Lung (tissue), 12 donors: ENCODE results near the gene SMTN. TPM values are rescaled to one million over a fixed set of nuclear protein-coding genes. Genes with fewer than 3 reads are reported as not detected.
A peak's percentile ranks its signal among the peaks of the same experiment; 100 is the strongest.

Experiments used
- ATAC-seq: fragments of 200-7000 bp; cut with Tn5 transposase; one replicate; pipeline ENCODE4 v1.9.1; 2020; ENCODE audit warnings: moderate number of reproducible peaks; ENCODE audit not compliant: insufficient read depth, low FRiP score
- DNase-seq, 3 donors: peaks; one replicate each; pipeline ENCODE4 v3.0.0-alpha.2; 2013 to 2017
- H3K27ac ChIP-seq, 2 donors: one replicate each; pipeline ENCODE4 v1.5.1; 2013; ENCODE audit warnings: mild to moderate bottlenecking in 2 of 2, moderate library complexity in 2 of 2, control low read depth in 1 of 2, inconsistent platforms in 1 of 2, low read depth in 1 of 2, low read length in 1 of 2
- H3K27me3 ChIP-seq, 3 donors: one replicate each; pipeline ENCODE4 v1.5.1; 2013; ENCODE audit warnings: low read length in 2 of 3; ENCODE audit not compliant: control insufficient read depth in 3 of 3, insufficient read depth in 3 of 3
- H3K36me3 ChIP-seq, 4 donors: one replicate each; pipeline ENCODE4 v1.5.1; 2013; ENCODE audit warnings: low read length in 4 of 4, mild to moderate bottlenecking in 1 of 4, moderate library complexity in 1 of 4; ENCODE audit not compliant: control insufficient read depth in 4 of 4, insufficient read depth in 4 of 4
- H3K4me1 ChIP-seq, 5 donors: one replicate each; pipeline ENCODE4 v1.5.1; 2013; ENCODE audit warnings: low read length in 5 of 5, mild to moderate bottlenecking in 2 of 5, moderate library complexity in 1 of 5; ENCODE audit not compliant: control insufficient read depth in 5 of 5, insufficient read depth in 5 of 5
- H3K4me3 ChIP-seq: one replicate; pipeline ENCODE4 v1.5.1; 2013; ENCODE audit warnings: mild to moderate bottlenecking, control low read depth, moderate library complexity
- H3K9ac ChIP-seq, 2 donors: one replicate each; pipeline ENCODE4 v1.5.1; 2013; ENCODE audit warnings: low read length in 2 of 2, control low read depth in 1 of 2; ENCODE audit not compliant: insufficient read depth in 1 of 2
- H3K9me3 ChIP-seq, 4 donors: one replicate each; pipeline ENCODE4 v1.5.1; 2013; ENCODE audit warnings: low read length in 3 of 4, mild to moderate bottlenecking in 1 of 4, moderate library complexity in 1 of 4; ENCODE audit not compliant: control insufficient read depth in 4 of 4, insufficient read depth in 3 of 4
- WGBS, 2 donors: extraction: QIAGEN DNeasy Blood & Tissue Kit; methylation state at CpG; one replicate each; pipeline ENCODE4 v1.1.7; 2013; 5-methylcytosine and 5-hydroxymethylcytosine counted together
- polyA plus RNA-seq, 2 donors: library from polyadenylated mRNA; stranded (reverse); fragments of 200-250 nt; gene quantifications; one replicate each; pipeline ENCODE4 v1.2.1, GENCODE V29; 2013
- total RNA-seq, 2 donors: library from RNA; depleted of rRNA in 1 of 2; stranded (reverse); fragments of >200 nt in 1 of 2; gene quantifications; one replicate each; pipeline ENCODE4 v1.2.1, GENCODE V29; 2014 to 2021
- TF ChIP-seq, protein P1 (sequence below): IDR thresholded peaks from 2 replicates; pipeline ENCODE4 v1.5.1; 2012; ENCODE audit warnings: mild to moderate bottlenecking; ENCODE audit errors: control extremely low read depth, extremely low read depth
- donor health status: control.
- donor health status: control.
- donor health status: Bipolar disorder and iron deficiency.
- donor health status: healthy.
- donor health status: DM: yes; HTN: yes; CAD: no.

The SMTN gene
- total and polyA plus RNA-seq, 4 donors = 30.8 to 101 (median 64.7) TPM

DNA sequence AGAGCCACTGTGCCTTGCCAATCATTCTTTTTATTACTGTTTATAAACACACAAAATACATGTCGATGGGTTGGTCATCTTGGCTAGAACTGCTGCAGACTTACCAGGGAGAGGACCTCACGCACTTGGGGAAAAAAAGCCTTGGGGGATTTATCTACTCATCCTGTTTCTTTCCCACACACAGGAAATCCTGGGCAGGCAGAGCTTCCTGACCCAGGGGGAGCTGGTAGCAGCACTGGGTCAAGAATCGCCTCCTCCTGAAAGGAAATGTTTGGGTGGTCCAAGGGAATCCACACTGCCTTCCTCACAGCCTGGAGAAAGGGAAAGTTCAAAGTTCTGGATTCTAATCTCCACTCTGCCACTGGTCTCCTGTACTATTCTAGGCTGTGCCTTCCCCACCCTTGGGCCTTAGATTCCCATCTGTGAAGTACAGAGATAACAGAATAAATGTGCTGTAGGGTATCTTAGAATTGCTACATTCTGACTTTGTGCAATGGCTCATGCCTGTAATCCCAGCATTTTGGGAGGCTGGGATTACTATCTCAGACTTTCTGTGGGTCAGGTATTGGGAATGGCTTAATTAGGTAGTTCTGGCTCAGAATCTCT lies 31.2 kb upstream of the SMTN start:
- TF ChIP-seq, protein P1, sequence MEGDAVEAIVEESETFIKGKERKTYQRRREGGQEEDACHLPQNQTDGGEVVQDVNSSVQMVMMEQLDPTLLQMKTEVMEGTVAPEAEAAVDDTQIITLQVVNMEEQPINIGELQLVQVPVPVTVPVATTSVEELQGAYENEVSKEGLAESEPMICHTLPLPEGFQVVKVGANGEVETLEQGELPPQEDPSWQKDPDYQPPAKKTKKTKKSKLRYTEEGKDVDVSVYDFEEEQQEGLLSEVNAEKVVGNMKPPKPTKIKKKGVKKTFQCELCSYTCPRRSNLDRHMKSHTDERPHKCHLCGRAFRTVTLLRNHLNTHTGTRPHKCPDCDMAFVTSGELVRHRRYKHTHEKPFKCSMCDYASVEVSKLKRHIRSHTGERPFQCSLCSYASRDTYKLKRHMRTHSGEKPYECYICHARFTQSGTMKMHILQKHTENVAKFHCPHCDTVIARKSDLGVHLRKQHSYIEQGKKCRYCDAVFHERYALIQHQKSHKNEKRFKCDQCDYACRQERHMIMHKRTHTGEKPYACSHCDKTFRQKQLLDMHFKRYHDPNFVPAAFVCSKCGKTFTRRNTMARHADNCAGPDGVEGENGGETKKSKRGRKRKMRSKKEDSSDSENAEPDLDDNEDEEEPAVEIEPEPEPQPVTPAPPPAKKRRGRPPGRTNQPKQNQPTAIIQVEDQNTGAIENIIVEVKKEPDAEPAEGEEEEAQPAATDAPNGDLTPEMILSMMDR = no peak
- peak overlapping the region in 1 of 2 donors; percentile 60 for H3K27ac ChIP-seq
- ATAC-seq (no peak), DNase-seq (peak in 1 of 3 donors; percentile 63)
- no peak overlapping the region for H3K4me3 ChIP-seq
- H3K9ac ChIP-seq = no peak overlapping the region
- peaks cover 3 to 36% (median 8%) of the 10 kb centered on the region in 5 donors for H3K4me1 ChIP-seq
- 43 to 56% methylated on average over 3 of the region's 3 CpGs for WGBS, 2 donors
- no peaks in the 10 kb centered on the region for H3K27me3 ChIP-seq
- H3K36me3 ChIP-seq = no peaks in the 10 kb centered on the region
- peaks cover 0 to 2% (median 0%) of the 10 kb centered on the region in 4 donors for H3K9me3 ChIP-seq

GRCh38 chr22:31055117-31055634 lies 25.9 kb upstream of the SMTN start:
- Histone ChIP-seq H3K36me3 (no peaks in the 10 kb centered on the region), H3K9me3 (no peaks in the 10 kb centered on the region), H3K27ac (peak overlapping the region; percentile 35 to 46), H3K9ac (peak overlapping the region; percentile 20 to 94), H3K4me1 (peaks cover 5 to 34% (median 11%) of the 10 kb centered on the region in 5 donors), H3K4me3 (no peak overlapping the region), H3K27me3 (no peaks in the 10 kb centered on the region)
- peak in 1 of 3 donors; percentile 48 for DNase-seq
- TF ChIP-seq, protein P1 = no peak
- ATAC-seq = no peak
- WGBS, 2 donors = 71 to 77% methylated on average over 5 of the region's 5 CpGs

- Histone ChIP-seq H3K4me3 (no peak overlapping the region), H3K4me1 (peaks cover 5 to 34% (median 11%) of the 10 kb centered on the region in 5 donors), H3K27me3 (no peaks in the 10 kb centered on the region), H3K36me3 (no peaks in the 10 kb centered on the region), H3K9ac (peak overlapping the region; percentile 20 to 94), H3K27ac (peak overlapping the region; percentile 46 to 79), H3K9me3 (no peaks in the 10 kb centered on the region)
- TF ChIP-seq, protein P1 = no peak
- 41 to 49% methylated on average over 13 of the region's 13 CpGs for WGBS, 2 donors
- ATAC-seq (peak; percentile 84), DNase-seq (peak; percentile 98 to 99 (median 98))
These were observed 25.4 kb upstream of the SMTN start for GRCh38 chr22:31055635-31056159.
